Stimulated activated CD4-positive, alpha-beta T cell treated with anti-CD3 and anti-CD28 coated beads, Interleukin-1b, Interleukin-23, amount 100 ng/mL, for 48 hours (primary cell): ENCODE results near the gene DBF4.
A peak's percentile ranks its signal among the peaks of the same experiment; 100 is the strongest.
"Not testable (repeated sequence)": the region's sequence is repeated elsewhere in the genome, so short reads cannot be mapped to it uniquely, and the experiment has no call there.

Experiments used
- DNase-seq: peaks from one replicate; pipeline ENCODE4 v3.0.0-alpha.2; 2020

Gene DBF4

DNA sequence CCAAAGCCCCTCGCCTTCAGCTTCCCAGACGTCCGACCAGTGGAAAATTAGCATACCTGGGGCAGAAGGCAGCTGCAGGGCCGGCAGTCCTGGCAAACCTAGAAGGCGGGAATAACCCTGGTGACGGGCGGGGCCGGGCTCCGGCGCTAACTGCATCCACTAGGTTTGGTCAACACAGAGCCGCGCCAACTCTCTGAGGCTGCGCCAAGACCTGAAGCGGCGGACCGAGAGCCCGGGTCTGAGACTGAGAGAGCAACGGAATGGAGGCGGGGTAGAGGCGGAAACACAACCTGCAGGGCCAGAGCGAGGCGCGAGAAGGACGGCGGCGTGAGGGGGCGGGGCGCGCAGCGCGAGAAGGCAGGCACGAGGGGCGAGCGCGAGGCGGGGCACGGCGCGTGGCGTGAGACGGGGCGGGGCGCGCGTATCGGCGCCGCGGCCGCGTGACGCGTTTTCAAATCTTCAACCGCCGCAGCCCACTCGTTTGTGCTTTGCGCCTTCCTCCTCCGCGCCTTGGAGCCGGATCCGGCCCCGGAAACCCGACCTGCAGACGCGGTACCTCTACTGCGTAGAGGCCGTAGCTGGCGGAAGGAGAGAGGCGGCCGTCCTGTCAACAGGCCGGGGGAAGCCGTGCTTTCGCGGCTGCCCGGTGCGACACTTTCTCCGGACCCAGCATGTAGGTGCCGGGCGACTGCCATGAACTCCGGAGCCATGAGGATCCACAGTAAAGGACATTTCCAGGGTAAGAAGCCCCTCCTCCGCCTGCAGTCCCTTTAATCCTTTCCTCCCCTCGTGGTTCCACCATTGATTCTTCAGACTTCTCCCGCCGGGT is at the start of gene DBF4, which contains the start of gene SLC25A40:
Gene DBF4 (plus strand): TSS at position 454 of the 829 bp plus-strand sequence. CDS start 240 bp downstream, at position 694.
Gene SLC25A40 (minus strand): TSS at position 321 of the 829 bp plus-strand sequence. CDS start 17,633 bp downstream, outside the sequence.
- peak; percentile 95 for DNase-seq

DNA sequence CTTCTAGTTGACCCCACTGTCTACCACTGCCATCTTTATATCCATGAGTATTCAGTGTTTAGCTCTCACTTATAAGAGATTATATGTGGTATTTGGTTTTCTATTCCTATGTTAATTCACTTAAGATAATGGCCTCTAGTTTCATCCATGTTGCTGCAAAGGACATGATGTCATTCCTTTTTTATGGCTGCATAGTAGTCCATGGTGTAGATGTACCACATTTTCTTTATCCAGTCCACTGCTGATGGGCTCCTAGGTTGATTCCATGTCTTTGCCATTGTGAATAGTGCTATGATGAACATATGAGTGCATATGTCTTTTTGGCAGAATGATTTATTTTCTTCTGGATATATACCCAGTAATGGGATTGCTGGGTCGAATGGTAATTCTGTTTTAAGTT is 47.9 kb upstream of the DBF4 start:
- DNase-seq = not testable (repeated sequence)

GRCh38 chr7:87831097-87831496 is 45.2 kb upstream of the DBF4 start:
- no peak for DNase-seq

DNA sequence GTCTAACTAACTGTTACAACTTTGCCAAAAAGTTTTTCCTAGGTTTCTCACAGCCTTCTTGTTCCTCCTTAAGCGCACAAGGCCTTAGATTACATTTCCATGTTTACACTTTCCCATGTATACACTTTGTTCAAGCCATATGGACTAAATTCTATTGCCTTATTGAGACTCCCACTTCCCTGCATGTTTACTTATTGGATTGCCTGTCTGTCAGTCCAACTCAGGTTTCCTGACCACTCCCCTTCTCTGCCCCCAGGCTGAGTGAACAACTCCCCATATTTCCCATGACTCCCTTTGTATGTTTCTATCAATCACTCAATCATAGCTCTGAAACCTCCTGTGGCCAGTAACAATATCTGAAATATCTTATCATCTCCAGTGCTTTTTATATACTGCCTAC is 43.2 kb upstream of the DBF4 start:
- DNase-seq = no peak

- no peak for DNase-seq
Observed at GRCh38 chr7:87837597-87837996, 38.7 kb upstream of the DBF4 start.

GRCh38 chr7:87850836-87851593 is 25.3 kb upstream of the DBF4 start:
- DNase-seq = no peak

DNA sequence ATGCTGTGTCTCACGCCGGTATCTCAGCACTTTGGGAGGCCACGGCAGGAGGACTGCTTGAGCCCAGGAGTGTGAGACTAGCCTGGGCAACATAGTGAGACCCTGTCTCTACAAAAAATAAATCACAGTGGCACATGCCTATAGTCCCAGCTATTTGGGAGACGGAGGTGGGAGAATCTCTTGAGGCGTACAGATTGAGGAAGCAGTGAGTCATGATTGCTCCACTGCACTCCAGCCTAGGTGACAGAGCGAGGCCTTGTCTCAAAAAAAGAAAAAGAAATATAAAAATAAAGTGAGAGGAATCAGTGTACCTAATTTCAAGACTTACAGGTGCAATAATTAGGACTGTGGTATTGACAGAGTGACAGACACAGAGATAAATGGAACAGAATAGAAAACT is 24.0 kb upstream of the DBF4 start:
- DNase-seq = no peak

DNA sequence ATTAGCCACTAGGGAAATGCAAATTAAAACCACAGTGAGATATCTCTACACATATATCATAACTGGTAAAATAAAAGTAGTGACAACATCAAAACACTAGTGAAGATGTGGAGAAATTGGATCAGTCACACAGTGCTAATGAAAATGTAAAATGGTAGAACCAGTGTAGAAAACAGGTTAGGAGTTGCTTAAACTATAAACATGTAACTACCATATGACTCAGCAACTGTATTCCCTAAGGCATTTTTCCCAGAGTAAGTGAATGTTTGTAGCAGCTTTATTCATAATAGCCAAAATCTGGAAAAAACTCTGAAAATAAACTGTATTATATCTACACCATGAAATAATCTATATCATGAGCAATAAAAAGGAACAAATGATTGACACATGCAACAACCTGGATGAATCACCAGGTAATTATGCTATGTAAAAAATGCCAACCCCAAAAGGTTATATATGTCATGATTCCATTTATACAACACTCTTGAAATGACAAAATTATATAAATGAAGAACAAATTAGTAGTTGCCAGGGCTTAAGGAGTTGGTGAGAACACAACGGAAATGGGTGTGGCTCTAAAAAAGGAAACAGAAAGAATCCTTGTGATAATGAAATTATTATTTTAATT is 22.9 kb upstream of the DBF4 start:
- no peak for DNase-seq

DNA sequence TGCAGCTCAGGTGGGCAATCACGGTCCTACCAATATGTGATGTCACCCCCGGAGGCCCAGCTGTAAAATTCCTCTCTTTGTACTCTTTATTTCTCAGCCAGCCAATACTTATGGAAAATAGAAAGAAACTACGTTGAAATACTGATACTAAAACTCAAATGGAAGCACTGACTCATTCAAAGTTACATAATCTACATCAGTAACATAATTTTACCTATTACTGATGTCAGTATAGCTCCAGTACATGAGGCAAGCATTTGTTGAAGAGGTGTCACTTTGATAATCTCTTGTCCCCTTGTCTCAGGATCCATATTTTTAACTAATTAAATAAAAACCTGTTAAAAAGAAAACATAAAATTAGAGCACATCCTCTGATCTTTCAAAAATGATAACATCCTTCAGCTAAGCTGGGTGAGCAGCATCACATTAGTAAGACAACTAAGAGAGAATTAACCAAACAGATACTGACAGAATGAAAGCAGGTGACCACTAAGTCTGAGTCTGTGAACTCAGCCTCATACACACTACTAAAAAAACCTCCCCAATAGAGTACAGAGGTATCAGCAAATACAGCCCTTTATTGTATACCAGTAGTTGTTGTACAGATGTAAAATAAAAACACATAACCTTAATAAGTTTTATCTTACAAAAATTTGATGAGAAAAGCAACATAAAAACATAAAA is 17.7 kb upstream of the DBF4 start:
- no peak for DNase-seq

DNA sequence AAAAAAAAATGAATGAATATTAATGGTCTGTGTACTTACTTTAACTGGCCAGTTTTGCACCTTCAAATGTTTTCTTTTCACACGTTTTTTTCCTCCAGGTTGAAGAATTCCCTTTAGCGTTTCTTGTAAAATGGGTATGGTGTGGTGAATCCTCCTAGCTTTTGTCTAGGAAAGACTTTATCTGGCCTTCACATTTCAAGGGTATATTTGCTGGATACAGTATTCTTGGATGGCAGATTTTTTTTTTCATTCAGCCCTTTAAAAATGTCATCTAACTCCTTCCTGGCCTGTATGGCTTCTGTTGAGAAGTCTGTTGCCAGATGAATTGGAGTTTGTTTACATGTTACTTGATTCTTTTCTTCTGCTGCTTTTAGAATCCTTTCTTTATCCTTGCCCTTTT is 10.2 kb upstream of the DBF4 start:
- DNase-seq = no peak

GRCh38 chr7:87866533-87866932 is 9.8 kb upstream of the DBF4 start:
- DNase-seq = not testable (repeated sequence)

- no peak for DNase-seq
Observed at GRCh38 chr7:87870471-87870870, 5.8 kb upstream of the DBF4 start.

DNA sequence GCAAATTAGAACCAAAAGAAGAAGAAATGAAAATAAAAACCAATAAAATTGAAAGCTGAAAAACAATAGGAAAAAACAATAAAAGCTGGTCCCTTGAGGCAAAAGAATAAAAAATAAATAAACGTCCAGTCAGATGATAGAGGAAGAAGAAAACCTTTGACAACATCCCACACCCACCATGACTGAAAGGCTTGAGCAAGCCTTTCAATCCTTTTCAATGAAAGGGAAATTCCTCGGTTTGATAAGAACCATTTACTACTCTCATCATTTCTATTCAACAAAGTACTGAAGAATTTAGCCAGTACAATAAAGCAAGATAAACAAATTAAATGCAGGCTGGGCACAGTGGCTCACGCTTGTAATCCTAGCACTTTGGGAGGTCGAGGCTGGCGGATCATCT is 3.9 kb upstream of the DBF4 start:
- DNase-seq = no peak

DNA sequence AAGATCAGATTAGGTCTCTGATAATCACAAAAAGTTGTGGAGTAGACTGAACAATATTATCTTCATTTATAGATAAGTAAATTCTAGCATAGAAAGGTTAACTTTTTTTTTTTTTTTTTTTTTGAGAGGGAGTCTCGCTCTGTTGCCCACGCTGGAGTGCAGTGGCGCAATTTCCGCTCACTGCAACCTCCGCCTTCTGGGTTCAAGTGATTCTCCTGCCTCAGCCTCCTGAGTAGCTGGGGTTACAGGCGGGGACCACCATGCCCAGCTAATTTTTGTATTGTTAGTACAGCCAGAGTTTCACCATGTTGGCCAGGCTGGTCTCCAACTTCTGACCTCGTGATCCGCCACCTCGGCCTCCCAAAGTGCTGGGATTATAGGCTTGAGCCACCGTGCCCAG is 3.0 kb upstream of the DBF4 start:
- not testable (repeated sequence) for DNase-seq

DNA sequence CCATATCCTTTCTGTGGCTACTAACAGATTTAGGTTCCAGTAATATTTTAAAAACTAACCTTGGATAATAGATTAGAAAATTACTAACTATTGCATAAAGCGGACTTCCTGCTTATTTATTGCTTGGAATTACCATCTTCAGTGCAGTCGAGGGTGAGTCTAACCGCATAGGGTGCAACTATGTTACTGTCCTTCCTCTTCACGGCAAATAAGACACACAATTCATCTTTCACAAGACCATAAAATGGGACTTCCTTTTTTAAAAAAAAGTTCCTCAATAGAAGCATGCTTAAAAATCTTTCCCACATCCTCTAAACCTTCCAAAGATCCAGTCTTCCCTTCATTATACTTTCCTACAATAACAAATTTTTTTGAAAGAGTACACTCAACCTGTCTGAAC is 2.2 kb upstream of the DBF4 start:
- DNase-seq = no peak

- no peak for DNase-seq
Observed at GRCh38 chr7:87875151-87876039, 898 bp upstream of the DBF4 start.

DNA sequence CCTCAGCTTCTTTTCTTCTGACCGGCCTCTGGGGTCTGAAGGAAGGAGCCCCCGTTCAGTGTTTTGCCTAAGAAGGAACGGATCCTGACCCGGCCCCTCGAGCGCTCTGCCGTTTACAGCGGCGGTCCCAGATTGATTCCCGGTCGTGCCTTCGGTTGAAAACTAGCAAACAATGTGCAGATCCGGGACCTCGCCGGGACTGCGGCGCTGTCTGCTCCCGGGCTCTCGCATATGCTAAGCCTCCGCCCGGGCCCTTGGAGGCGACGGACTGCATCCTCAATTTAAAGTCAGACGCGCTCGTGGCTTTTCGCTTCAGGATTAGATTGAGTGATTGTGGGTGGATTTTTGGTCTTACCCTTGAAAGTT is 559 bp downstream of the DBF4 start:
- DNase-seq = peak; percentile 49

DNA sequence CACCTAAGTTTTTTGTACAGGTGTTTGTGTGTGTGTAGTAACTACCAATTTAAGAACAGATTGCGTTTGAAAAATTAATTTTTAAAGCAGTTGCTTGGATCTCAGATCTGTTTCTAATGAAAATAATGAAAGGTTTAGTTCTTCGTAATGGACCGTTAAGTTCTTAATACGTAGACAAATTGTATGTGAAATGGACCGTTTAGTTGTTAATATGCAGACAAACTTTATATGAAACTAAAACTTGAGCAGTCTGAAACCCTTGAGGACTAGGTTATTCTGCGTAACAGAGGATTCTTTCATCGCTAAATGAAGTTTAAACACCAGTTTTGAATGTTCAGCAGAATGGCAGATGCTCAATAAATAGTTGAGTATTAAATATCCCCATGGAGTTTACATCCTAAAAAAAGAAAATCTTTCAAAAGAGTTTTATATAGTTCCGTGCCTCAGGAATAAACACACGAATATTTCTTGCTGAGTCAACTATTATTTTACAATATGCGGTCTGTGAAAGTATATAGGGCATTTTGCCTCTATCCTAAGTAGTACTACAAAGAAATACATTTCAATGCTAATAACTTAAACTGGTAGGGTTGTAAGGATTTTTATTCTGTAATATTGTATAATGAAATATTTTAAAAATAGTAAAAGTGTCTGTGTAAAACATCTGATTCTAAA is 1.2 kb downstream of the DBF4 start:
- no peak for DNase-seq

- DNase-seq = no peak
Observed at GRCh38 chr7:87878208-87878735, 2.0 kb downstream of the DBF4 start.

- DNase-seq = no peak
Observed at GRCh38 chr7:87882151-87882937, 6.1 kb downstream of the DBF4 start.
